Measurements from ENCODE around the gene APOH.

GRCh38 chr17:66250686-66251085 lies 21.5 kb upstream of the APOH start:
- no peak for TF ChIP-seq POLR2A (IDR thresholded peaks at IDR 0.05; ENCODE audit: low read length)
- no peak for TF ChIP-seq GATA1 (IDR thresholded peaks at IDR 0.05; ENCODE audit: low read depth, low read length)
